HG03457 (cell line): ENCODE data around the gene ZNF135.

Experiments used
- ATAC-seq: cut with Tn5 transposase; IDR thresholded peaks from one replicate; pipeline ENCODE4 v1.9.1; 2021; ENCODE audit warnings: moderate number of reproducible peaks; ENCODE audit not compliant: unreplicated experiment

ZNF135 gene

DNA sequence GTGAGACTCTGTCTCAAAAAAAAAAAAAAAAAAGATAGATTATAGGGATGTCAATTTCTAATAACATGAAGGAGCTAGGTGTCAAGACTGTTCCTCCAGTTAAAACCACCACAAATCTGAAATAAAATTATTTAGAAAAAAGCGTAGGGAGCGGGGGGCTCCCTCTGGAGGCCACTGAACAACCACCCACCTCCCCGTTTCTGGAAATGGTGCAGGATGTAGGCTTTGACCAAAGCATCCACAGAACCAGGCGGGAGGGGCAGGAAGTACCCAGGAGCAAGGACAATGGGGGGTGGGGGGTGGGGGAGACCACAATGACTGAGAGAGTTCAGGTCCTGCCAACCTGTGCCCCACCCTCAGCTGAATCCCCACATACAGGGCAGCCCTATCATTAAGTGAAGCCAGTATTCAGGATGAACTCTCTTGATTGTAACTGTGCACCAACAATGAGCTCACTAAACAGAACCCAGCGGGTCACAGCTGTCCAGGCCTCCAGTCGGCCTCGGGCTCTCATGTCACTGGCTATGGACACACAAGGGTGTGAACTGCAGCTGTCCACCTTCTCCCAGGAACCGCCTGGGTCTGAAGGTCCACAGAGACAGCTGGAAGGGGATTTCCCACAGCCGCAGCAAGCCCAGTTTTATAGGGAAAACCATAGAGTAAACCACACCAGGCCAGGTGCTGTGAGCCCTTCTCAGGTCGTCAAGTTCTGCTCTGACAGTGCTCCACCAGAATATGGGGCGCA is 32.3 kb downstream of the ZNF135 start:
- no peak for ATAC-seq

- ATAC-seq = no peak
Observed at GRCh38 chr19:58093071-58093470, 34.0 kb downstream of the ZNF135 start.

GRCh38 chr19:58095328-58095727 is 36.2 kb downstream of the ZNF135 start:
- ATAC-seq = no peak

DNA sequence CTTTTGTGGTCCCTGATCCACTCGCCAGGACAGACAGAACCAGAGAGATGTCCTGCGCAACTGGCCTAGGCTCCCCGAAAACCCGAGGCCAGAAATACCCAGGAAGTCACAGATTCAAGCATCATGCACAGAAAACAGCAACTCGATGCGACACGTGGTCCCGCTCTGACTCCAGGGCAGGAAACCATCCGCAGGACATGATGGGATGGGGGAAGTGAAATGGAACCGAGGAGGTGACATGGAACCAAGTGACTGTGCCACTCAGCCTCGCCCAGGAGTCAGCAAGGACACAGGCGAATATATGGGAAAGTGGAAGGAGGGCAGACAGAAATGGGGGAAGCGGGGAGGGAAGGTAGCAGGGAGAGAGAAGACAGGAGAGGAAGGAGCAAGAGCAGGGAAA is 37.8 kb downstream of the ZNF135 start:
- no peak for ATAC-seq

DNA sequence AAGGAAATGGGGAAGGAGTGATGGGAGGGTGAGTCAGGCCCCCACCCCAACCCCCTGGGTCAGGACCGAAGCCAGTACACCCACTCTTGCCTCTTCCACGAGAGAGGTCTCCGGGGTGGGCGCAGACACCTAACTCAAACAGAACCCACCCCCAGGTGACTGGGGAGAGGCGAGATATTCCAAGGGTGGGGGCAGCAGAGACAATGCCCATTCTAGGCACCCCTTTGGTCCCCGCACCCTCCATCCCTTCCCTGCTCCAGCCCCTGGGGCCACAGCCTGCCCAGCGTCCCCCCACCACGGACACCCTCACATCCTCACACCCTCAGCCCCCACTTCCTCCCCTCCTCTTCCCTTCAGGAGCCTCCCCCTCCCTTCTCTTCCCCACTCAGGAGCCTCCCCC is 38.3 kb downstream of the ZNF135 start:
- no peak for ATAC-seq

DNA sequence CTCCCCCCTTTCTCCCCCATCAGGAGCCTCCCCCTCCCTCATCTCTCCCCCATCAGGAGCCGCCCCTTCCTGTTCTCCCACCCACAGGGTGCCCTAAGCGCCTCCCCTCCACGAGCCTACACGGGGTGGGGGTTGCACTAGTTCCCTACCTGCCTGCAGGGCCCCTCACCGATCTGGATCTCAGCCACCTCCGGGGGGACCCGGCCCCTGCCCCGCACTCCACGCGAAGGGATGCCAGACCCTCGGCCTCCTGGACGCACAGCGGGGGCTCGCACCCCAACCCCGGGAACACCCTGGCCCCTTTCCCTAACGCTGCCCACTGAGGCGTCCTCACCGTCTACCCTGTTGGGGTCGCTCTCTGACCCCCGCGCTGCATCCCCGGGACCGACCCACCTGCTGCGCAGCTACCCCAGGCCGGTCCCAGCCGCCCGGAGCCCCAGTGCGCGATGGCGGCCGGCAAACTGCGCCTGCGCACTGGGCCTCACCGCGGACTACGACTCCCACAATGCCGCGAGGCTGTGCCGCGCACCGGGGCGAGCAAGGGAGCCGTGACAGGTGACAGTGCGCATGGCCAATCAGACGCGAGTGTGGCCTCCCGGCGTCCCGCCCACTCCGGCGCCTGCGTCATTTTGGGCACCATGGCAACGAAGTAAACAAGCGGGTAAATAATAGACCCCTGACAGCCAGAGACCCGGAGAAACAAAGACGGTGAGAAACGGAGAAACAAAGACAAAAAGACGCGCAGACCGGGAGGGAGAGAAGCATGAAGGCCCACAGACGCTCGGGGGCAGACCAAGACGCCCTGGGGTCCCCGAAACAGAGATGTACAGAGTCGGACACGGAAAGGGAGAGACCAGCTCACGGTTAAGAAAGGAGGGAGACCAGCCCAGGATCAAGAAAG is 38.9 kb downstream of the ZNF135 start, which contains the start of gene ZSCAN18:
TSS of gene ZSCAN18 (minus strand) at position 451 of the 901 bp plus-strand sequence. CDS start 7,964 bp downstream, outside the sequence.
- ATAC-seq = no peak

DNA sequence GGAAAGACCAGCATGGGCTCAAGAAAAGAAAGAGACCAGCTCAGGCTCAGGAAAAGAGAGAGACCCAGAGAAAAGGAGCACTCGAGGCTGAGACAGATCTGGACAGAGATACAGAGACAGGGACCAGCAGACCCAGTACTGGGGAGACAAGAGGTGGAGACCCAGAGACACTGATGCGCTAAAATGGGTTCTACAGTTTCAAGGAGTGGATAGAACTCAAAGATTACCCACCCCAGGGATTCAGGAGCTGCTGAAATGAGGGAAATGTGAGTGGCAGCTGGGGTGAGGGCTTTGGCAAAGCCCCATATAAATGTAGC is 39.6 kb downstream of the ZNF135 start:
- ATAC-seq = no peak

DNA sequence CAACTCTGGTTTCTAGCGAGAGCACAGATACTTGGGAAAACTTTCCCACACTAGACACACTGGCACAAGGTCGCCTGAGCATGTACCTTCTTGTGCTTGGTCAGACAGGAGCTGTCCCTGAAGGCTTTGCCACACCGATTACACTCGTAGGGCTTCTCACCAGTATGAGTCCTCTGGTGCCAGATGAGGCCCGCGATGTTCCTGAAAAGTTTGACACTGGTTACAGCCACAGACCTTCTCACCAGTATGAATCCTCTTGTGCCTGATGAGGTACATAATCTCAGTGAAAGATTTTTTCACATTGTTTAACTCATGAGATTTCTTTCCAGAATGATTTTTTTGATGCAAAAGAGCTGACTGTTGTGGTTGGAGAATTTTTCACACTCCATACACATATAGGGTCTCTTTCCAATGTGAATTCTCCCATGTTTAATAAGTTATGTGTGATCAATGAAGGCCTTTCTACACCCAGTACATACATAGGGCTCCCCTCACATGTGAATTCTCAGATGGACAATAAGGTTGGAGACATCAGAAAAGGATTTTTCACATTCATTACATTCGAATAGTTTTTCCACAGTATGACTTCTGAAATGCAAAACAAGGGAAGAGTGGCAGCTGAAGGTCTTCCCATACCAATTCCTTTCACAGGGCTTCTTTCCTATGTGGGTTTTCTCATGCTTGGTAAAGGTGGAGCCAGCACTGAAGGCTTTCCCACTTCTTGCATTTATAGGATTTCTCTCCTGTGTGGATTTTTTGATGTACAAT is 48.9 kb downstream of the ZNF135 start:
- no peak for ATAC-seq

DNA sequence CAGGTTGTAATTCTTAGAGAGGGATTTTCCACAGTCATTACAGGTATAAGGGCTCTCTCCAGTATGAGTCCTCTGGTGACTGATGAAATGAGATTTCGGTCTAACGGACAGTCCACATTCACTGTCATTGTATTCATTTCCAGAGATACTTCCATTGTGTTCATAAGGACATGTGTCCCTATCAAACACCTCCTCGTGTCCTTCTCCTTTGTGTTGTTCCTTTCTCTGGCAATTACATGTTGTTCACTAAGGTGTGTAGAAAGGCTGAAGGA is 49.4 kb downstream of the ZNF135 start:
- ATAC-seq = no peak

DNA sequence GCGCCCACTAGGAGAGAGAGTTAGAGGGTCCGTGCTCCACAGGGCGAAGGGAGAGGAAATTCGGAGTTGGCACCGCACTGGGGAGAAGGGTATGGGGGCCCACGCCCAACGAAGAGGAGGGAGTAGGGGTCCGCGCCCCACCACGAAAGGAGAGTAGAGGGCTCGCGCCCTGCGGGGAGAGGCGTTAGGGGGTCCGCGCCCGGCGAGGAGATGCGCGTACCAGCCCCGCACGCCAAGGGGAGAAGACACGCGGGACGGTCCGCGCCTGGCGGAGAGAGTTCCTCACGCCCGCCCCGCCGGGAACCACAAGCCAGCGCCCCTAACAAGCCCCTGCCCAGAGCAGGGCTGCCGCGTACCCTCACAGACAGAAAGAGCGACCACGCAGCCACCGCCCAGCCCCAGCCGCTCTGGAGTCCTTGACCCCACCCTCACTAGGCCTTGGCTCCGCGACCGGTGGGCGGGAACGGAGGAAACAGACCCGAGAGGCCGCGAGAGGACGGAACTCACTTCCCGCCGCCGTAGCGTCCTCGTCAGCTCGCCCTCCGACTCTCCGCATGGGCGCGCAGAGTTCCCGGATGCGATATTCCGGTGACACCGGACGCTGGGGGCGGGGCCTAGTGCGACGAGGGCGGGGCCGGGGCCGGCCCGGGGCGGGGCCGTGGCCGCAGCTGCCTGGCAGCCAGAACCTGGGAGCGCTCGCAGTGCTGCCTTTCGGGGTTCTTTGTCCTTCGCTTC is 58.9 kb downstream of the ZNF135 start:
- ATAC-seq = no peak

GRCh38 chr19:58118979-58119733 is 60.1 kb downstream of the ZNF135 start:
- no peak for ATAC-seq
